Measurements from ENCODE around the gene TMEM126B.
"Not testable (repeated sequence)": the region's sequence is repeated elsewhere in the genome, so short reads cannot be mapped to it uniquely, and the experiment has no call there.

The TMEM126B gene

GRCh38 chr11:85599083-85599482 is 29.3 kb upstream of the TMEM126B start:
- H3K4me3 ChIP-seq (ENCODE audit: low read length) = no peak overlapping the region
- DNase-seq (ENCODE audit: low read depth) = no peak
- TF ChIP-seq CTCF (IDR thresholded peaks at IDR 0.05; ENCODE audit: insufficient read depth, low read depth, low read length, missing control alignments) = no peak

DNA sequence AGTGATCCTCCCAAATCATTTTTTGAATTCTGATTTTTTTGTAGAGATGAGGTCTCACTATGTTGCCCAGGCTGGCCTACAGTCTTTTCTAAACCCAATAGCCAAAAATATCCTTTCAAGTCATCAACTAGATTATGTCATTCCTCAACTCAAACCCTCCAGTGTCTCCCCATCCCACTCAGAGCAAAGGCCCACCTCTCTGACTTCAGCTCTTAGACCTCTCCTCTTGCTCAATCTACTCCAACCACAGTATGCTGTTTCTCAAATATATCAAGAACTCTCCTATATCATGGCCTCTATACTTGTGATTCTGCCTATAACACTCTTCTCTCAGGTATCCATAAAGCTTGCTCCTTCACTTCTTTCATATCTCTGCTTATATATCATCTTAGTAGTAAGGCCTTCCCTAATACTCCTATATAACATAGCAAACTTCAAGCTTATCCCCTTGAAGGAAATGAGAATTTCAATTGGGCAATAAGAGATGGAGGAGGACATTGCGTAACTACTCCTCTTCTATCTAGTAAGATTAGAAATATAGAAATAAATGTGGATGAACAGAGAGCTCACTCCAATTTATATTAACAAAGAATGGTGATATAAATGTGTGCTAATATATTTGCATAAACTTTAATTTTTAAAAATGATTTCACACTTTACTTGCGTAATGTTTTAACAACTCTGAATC is 25.7 kb upstream of the TMEM126B start:
- no peak for TF ChIP-seq CTCF (IDR thresholded peaks at IDR 0.05; ENCODE audit: insufficient read depth, low read depth, low read length, missing control alignments)
- DNase-seq (ENCODE audit: low read depth) = no peak
- H3K4me3 ChIP-seq (ENCODE audit: low read length) = no peak overlapping the region

DNA sequence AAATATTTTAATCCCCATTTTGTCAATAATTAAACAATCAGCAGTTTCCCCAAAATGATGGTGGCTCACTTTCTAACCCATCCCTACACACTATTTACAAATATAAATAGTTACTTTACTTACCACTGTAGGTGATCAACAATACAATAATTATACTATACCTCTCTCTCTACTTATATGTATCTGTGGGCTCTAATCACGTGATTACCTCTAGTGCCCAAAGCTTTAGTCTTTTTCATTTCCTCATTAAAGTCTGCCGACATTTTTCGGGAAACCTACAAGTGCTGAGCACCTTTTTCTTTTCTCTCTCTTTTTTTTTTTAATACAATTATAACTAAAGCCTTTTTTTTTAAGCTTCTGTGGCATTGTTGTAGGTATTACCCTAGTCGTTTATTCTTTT is 25.2 kb upstream of the TMEM126B start:
- no peak overlapping the region for H3K4me3 ChIP-seq (ENCODE audit: low read length)
- DNase-seq (ENCODE audit: low read depth) = no peak
- TF ChIP-seq CTCF (IDR thresholded peaks at IDR 0.05; ENCODE audit: insufficient read depth, low read depth, low read length, missing control alignments) = no peak

GRCh38 chr11:85606237-85606636 is 22.2 kb upstream of the TMEM126B start:
- H3K4me3 ChIP-seq (ENCODE audit: low read length); DNase-seq (ENCODE audit: low read depth): not testable (repeated sequence)

GRCh38 chr11:85608621-85609020 is 19.8 kb upstream of the TMEM126B start:
- H3K4me3 ChIP-seq (ENCODE audit: low read length); DNase-seq (ENCODE audit: low read depth): not testable (repeated sequence)

GRCh38 chr11:85609286-85609685 is 19.1 kb upstream of the TMEM126B start:
- H3K4me3 ChIP-seq (ENCODE audit: low read length); DNase-seq (ENCODE audit: low read depth): not testable (repeated sequence)

DNA sequence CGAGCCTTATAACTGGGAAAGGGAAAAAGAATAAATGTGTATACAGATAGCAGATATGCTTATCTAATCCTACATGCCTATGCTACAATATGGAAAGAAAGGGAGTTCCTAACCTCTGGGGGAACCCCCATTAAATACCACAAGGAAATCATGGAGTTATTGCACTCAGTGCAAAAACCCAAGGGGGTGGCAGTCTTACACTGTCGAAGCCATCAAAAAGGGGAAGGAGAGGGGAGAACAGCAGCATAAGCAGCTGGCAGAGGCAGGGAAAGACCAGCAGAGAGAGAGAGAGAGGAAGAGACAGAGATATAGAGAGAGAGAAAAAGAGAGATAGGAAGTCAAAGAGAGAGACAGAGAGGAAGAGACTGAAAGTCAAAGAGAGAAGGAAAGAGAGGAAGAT is 16.8 kb upstream of the TMEM126B start:
- not testable (repeated sequence) for DNase-seq (ENCODE audit: low read depth); H3K4me3 ChIP-seq (ENCODE audit: low read length)

DNA sequence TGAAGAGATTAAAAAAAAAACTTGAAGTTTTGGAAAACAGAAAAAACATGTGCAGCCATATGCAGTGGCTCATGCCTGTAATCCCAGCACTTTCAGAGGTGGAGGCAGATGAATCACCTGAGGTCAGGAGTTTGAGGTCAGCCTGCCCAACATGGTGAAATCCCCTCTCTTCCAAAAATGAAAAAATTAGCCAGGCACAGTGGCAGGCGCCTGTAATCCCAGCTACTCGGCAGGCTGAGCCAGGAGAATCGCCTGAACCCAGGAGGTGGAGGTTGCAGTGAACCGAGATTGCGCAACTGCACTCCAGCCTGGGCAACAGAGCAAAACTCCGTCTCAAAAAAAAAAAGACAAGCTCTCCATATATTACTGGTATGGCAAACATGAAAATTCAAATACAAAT is 8.9 kb upstream of the TMEM126B start:
- DNase-seq (ENCODE audit: low read depth) = no peak
- no peak for TF ChIP-seq CTCF (IDR thresholded peaks at IDR 0.05; ENCODE audit: insufficient read depth, low read depth, low read length, missing control alignments)
- no peak overlapping the region for H3K4me3 ChIP-seq (ENCODE audit: low read length)

DNA sequence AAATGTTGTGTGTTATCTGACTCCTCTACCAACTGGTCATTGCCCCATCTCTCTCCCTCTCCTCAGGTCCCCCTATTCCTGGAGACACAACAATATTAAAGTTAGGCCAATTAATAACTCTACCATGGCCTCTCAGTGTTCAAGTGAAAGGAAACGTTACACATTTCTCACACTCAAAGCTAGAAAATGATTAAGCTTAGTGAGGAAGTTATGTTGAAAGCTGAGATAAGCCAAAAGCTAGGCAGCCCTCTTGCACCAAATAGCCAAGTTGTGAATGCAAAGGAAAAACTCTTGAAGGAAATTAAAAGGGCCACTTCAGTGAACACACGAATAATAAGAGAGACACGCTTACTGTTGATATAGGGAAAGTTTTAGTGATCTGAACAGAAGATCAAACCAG is 8.1 kb upstream of the TMEM126B start:
- no peak for DNase-seq (ENCODE audit: low read depth)
- no peak overlapping the region for H3K4me3 ChIP-seq (ENCODE audit: low read length)
- no peak for TF ChIP-seq CTCF (IDR thresholded peaks at IDR 0.05; ENCODE audit: insufficient read depth, low read depth, low read length, missing control alignments)
